Keratinocyte (primary cell): ENCODE results near the gene MFAP4. TPM values are rescaled to one million over a fixed set of nuclear protein-coding genes. Genes with fewer than 3 reads are reported as not detected.

Experiments
- DNase-seq: peaks from one replicate; pipeline ENCODE4 v3.0.0-alpha.2; 2011; ENCODE audit warnings: low read depth, missing footprints, low spot score
- FAIRE-seq: peaks from 2 replicates; lab custom pipeline; 2011; peaks lifted over from hg19 to GRCh38; lab: Jason Lieb, UNC
- H2AFZ ChIP-seq: 2 replicates; pipeline ENCODE4 v1.6.0; 2012; ENCODE audit warnings: low read length, control low read depth, inconsistent platforms; ENCODE audit not compliant: control insufficient read depth
- H3K27ac ChIP-seq: 2 replicates; pipeline ENCODE4 v1.5.1; 2011; ENCODE audit warnings: low read length; ENCODE audit not compliant: control insufficient read depth, insufficient read depth
- H3K27me3 ChIP-seq: 3 replicates; pipeline ENCODE4 v1.6.0; 2011; ENCODE audit warnings: low read length; ENCODE audit not compliant: control insufficient read depth, insufficient read depth; ENCODE audit errors: extremely low read depth
- H3K36me3 ChIP-seq, 2 experiments: 2 replicates in 1 of 2; 3 replicates in 1 of 2; pipeline ENCODE4 v1.5.1; 2011; ENCODE audit warnings: low read length in 2 of 2, mild to moderate bottlenecking in 1 of 2; ENCODE audit not compliant: control insufficient read depth in 2 of 2, insufficient read depth in 2 of 2; ENCODE audit errors: extremely low read depth in 1 of 2
- H3K4me1 ChIP-seq: 3 replicates; pipeline ENCODE4 v1.5.1; 2011; ENCODE audit warnings: low read length; ENCODE audit not compliant: control insufficient read depth, insufficient read depth; ENCODE audit errors: extremely low read depth
- H3K4me2 ChIP-seq: 3 replicates; pipeline ENCODE4 v1.6.0; 2011; ENCODE audit warnings: low read depth, low read length; ENCODE audit not compliant: control insufficient read depth, insufficient read depth; ENCODE audit errors: extremely low read depth
- H3K4me3 ChIP-seq, 3 experiments: fragments of 200-600 bp in 1 of 3; sonication (generic) in 1 of 3; 2 replicates in 2 of 3; 3 replicates in 1 of 3; pipeline ENCODE4 v1.5.1; 2011 to 2016; ENCODE audit warnings: low read length in 3 of 3, mild to moderate bottlenecking in 3 of 3, control low read depth in 2 of 3, inconsistent platforms in 1 of 3, low read depth in 1 of 3, mixed read lengths in 1 of 3, mixed run types in 1 of 3, moderate library complexity in 1 of 3; ENCODE audit not compliant: control insufficient read depth in 2 of 3, insufficient read depth in 2 of 3; ENCODE audit errors: extremely low read depth in 1 of 3
- H3K79me2 ChIP-seq: 2 replicates; pipeline ENCODE4 v1.6.0; 2012; ENCODE audit warnings: low read length; ENCODE audit not compliant: control insufficient read depth, insufficient read depth
- H3K9ac ChIP-seq: 3 replicates; pipeline ENCODE4 v1.6.0; 2011; ENCODE audit warnings: low read length; ENCODE audit not compliant: control insufficient read depth, insufficient read depth; ENCODE audit errors: extremely low read depth
- H3K9me1 ChIP-seq: 3 replicates; pipeline ENCODE4 v1.6.0; 2011; ENCODE audit warnings: low read length; ENCODE audit not compliant: control insufficient read depth, insufficient read depth; ENCODE audit errors: extremely low read depth
- H3K9me3 ChIP-seq: 2 replicates; pipeline ENCODE4 v1.5.1; 2012; ENCODE audit warnings: low read depth, low read length; ENCODE audit not compliant: control insufficient read depth
- H4K20me1 ChIP-seq: 3 replicates; pipeline ENCODE4 v1.6.0; 2011; ENCODE audit warnings: low read length; ENCODE audit not compliant: control insufficient read depth, insufficient read depth; ENCODE audit errors: extremely low read depth
- EZH2 ChIP-seq: IDR thresholded peaks from one replicate; pipeline ENCODE4 v1.6.1; 2012; ENCODE audit warnings: inconsistent platforms, mild to moderate bottlenecking, low read length, moderate library complexity
- dilution Hi-C: fragments of 300-500 bp; cut with MboI; formaldehyde crosslinking; loops from one replicate; pipeline ENCODE4 v1.7.0; 2020; ENCODE audit warnings: low sequenced_read_pairs; ENCODE audit not compliant: extremely low pct_ligation_motif_present
- polyA plus RNA-seq, 5 experiments: library from polyadenylated mRNA; depleted of rRNA in 3 of 5; stranded (reverse) in 3 of 5; stranded (forward) in 1 of 5; unstranded in 1 of 5; fragments of >200 nt; gene quantifications; 1 replicate in 1 of 5; 2 replicates in 3 of 5; 3 replicates in 1 of 5; pipeline versions ENCODE4 v1.2.1 to v1.2.3, GENCODE V29; 2011 to 2012; ENCODE audit warnings: missing spikeins in 2 of 5, low read depth in 1 of 5, low replicate concordance in 1 of 5
- TF ChIP-seq, protein P1 (sequence below), 3 experiments: IDR thresholded peaks in 1 of 3; conservative IDR thresholded peaks in 1 of 3; optimal IDR thresholded peaks in 1 of 3; 2 replicates in 2 of 3; 3 replicates in 1 of 3; pipeline versions ENCODE3 to v1.5.1; 2011; ENCODE audit warnings: low read length in 3 of 3, mild to moderate bottlenecking in 3 of 3, moderate library complexity in 2 of 3, control low read depth in 1 of 3, inconsistent platforms in 1 of 3; ENCODE audit not compliant: insufficient read depth in 2 of 3; ENCODE audit errors: extremely low read depth in 1 of 3

The MFAP4 gene
- polyA plus RNA-seq, 1 donor (not counting 4 experiments of a cell fraction or from before 2014, with no cell fraction given), result not detected

DNA sequence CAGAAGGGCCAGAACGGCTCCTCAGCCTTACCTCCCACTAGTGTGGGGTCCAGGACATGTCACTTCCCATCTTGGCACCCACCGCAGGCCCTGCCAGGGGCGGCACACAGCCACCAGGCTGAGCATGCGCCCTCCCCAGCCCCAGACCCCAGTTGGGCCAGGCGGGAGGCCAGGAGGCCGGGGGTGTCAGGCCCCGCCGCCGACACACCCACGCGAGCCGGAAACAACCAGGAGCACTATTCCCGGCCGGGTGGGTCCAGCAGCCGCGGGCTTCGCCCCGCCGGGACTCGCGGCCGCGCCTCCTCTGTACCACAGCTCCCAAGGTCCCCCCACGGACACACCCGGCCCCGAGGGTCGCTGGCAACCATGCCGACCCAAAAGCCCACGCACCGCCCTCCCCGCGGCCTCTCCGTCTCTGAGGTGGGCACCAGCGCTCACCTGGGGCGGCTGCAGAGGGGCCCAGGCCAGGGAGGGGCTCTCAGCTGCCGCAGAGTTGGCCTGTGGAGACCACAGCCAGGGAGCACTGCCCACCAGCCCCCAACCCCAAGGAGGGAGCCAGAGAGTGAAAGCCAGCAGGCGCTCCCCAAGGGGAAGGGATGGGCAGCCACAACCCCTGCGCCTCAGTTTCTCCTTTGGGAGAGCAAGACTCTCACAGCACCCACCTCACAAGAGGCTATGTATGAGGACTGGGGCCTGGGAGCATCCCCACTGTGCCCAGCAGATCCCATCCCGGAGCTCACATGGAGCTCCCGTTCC is 42.5 kb downstream of the MFAP4 start:
- dilution Hi-C loops, result no loop called here
- H2AFZ ChIP-seq, result no peak overlapping the region
- no peaks in the 10 kb centered on the region for H3K9me3 ChIP-seq
- no peak overlapping the region for H3K9ac ChIP-seq
- no peak overlapping the region for H3K4me3 ChIP-seq
- no peak overlapping the region for H3K27ac ChIP-seq
- H3K9me1 ChIP-seq, result no peaks in the 10 kb centered on the region
- TF ChIP-seq, protein P1, sequence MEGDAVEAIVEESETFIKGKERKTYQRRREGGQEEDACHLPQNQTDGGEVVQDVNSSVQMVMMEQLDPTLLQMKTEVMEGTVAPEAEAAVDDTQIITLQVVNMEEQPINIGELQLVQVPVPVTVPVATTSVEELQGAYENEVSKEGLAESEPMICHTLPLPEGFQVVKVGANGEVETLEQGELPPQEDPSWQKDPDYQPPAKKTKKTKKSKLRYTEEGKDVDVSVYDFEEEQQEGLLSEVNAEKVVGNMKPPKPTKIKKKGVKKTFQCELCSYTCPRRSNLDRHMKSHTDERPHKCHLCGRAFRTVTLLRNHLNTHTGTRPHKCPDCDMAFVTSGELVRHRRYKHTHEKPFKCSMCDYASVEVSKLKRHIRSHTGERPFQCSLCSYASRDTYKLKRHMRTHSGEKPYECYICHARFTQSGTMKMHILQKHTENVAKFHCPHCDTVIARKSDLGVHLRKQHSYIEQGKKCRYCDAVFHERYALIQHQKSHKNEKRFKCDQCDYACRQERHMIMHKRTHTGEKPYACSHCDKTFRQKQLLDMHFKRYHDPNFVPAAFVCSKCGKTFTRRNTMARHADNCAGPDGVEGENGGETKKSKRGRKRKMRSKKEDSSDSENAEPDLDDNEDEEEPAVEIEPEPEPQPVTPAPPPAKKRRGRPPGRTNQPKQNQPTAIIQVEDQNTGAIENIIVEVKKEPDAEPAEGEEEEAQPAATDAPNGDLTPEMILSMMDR (optimal IDR thresholded peaks at IDR 0.05 in 1 of 3, IDR thresholded peaks at IDR 0.05 in 1 of 3, conservative IDR thresholded peaks at IDR 0.05 in 1 of 3; ENCODE audit: extremely low read depth in 1 of 3, insufficient read depth in 2 of 3, low read length in 3 of 3), result no peak
- TF ChIP-seq EZH2, result no peak
- FAIRE-seq (no peak), DNase-seq (no peak)
- no peaks in the 10 kb centered on the region for H3K27me3 ChIP-seq
- H3K4me2 ChIP-seq, result no peak overlapping the region
- no peaks in the 10 kb centered on the region for H4K20me1 ChIP-seq
- no peaks in the 10 kb centered on the region for H3K79me2 ChIP-seq
- H3K36me3 ChIP-seq, result no peaks in the 10 kb centered on the region
- H3K4me1 ChIP-seq, result peaks cover 26% of the 10 kb centered on the region

DNA sequence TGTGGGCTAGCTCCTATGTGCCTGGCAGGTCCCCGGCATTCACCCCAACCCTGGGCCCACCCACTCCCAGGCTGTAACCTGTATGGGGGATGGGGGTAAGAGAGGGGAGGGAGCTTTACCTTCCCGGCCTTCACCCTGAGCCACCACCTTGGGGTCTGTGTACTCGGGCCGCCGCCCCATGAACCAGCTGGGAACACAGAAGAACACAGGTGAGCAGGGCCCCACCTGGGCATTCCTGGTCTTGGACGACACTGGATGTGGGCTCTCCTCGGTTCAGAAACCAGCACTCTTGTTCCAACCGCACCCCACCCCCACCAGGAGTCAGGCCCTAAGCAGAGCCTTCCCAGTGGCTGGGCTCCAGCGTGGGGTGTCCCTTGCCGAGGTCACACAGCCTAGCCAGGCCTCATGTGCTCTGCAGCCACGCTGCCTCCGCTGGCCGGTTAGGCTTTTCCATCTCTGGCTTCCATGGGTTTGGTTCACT is 43.3 kb downstream of the MFAP4 start:
- dilution Hi-C loops, result no loop called here
- FAIRE-seq, result no peak
- Histone ChIP-seq H3K27ac (no peak overlapping the region), H3K36me3 (no peaks in the 10 kb centered on the region), H3K9ac (no peak overlapping the region), H2AFZ (no peak overlapping the region), H3K9me1 (no peaks in the 10 kb centered on the region), H4K20me1 (no peaks in the 10 kb centered on the region), H3K4me1 (peaks cover 26% of the 10 kb centered on the region), H3K4me3 (no peak overlapping the region), H3K79me2 (no peaks in the 10 kb centered on the region), H3K9me3 (no peaks in the 10 kb centered on the region), H3K4me2 (no peak overlapping the region), H3K27me3 (no peaks in the 10 kb centered on the region)
- no peak for DNase-seq
- TF ChIP-seq EZH2, result no peak
- TF ChIP-seq, protein P1 (optimal IDR thresholded peaks at IDR 0.05 in 1 of 3, IDR thresholded peaks at IDR 0.05 in 1 of 3, conservative IDR thresholded peaks at IDR 0.05 in 1 of 3; ENCODE audit: extremely low read depth in 1 of 3, insufficient read depth in 2 of 3, low read length in 3 of 3), result peak in 1 of 3 experiments; percentile 6
